GM12873 (cell line): ENCODE data around the gene TUBA4A.

Source experiments
- CTCF ChIP-seq: IDR thresholded peaks from 2 replicates; pipeline ENCODE4 v1.5.1; 2012; ENCODE audit warnings: low read depth, mild to moderate bottlenecking, moderate library complexity, low read length, control low read depth; ENCODE audit not compliant: insufficient read depth; ENCODE audit errors: missing control alignments

The TUBA4A gene

GRCh38 chr2:219218732-219219701 is 34.7 kb downstream of the TUBA4A start, which contains the start of gene ABCB6:
Gene ABCB6 (minus strand): TSS chr2:219218958. CDS start chr2:219218673, 285 bp downstream.
- TF ChIP-seq CTCF = no peak

- TF ChIP-seq CTCF = no peak
Observed at GRCh38 chr2:219218217-219218731, 35.4 kb downstream of the TUBA4A start.

GRCh38 chr2:219216535-219216915 is 37.2 kb downstream of the TUBA4A start:
- no peak for TF ChIP-seq CTCF

GRCh38 chr2:219215871-219216534 is 37.7 kb downstream of the TUBA4A start:
- TF ChIP-seq CTCF = no peak

GRCh38 chr2:219214786-219215185 is 38.9 kb downstream of the TUBA4A start:
- TF ChIP-seq CTCF = no peak

GRCh38 chr2:219214141-219214540 is 39.6 kb downstream of the TUBA4A start:
- no peak for TF ChIP-seq CTCF

- no peak for TF ChIP-seq CTCF
Observed at GRCh38 chr2:219213486-219214071, 40.1 kb downstream of the TUBA4A start.
